NCI-H2081 (cell line): Measurements from ENCODE around the gene SERHL2.
"Not testable (repeated sequence)": the region's sequence is repeated elsewhere in the genome, so short reads cannot be mapped to it uniquely, and the experiment has no call there.

Experiments
- DNase-seq, 2 experiments: peaks; one replicate each; lab custom pipeline; 2025; lab: John Stamatoyannopoulos, UW

SERHL2 gene

GRCh38 chr22:42553475-42554361 is at the start of gene SERHL2:
Gene SERHL2, plus strand, starts transcription at chr22:42553956. Its CDS starts 65 bp downstream, at chr22:42554021.
- DNase-seq: peak; percentile 25 to 49

DNA sequence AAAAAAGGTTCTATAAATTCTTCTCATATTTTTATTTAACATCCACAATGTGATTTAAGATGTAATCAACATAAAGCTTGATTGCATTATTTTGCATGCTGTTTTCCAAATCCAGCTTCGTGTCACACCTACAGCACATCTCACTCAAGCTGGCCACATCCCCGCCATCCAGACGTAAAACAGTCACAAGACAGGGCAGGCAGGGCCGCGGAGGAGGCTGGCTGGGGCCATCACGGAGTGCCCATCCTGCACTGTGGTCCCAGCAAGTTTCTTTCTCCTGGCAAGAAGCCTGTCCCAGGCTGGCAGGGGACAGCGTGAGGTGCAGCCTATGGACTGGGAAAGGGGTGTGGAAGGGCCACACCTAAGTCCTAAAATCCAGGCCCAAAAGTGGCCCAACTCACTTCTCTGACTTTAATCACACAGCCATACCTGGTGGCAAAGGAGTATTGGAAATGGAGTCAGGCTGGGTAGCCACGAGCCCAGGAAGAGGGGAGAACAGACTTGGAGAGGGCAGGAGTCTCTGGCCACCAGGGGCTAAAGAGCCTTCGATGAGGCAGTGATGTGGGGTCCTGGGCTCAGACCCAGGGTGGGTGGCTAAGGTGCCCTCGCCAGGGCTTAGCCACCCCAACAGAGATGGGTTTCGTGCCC is 45.3 kb upstream of the SERHL2 start:
- not testable (repeated sequence) for DNase-seq

DNA sequence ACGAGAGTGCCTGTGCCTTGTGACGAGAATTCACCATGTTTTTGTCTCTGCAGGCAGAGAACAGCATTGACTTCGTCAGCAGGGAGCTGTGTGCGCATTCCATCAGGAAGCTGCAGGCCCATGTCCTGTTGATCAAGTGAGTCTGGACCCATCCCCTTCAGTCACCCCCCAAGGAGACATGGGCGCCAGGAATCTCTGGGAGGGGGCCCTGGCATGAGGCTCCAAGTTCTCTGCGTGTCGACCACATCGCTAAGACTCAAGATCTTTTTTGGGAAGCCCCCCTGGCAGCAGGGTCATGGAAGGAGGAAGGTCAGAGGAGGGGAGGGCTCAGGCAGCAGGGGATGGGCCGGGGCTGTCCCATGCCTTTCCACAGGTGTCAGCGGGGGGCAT is 44.8 kb upstream of the SERHL2 start:
- DNase-seq: not testable (repeated sequence)

DNA sequence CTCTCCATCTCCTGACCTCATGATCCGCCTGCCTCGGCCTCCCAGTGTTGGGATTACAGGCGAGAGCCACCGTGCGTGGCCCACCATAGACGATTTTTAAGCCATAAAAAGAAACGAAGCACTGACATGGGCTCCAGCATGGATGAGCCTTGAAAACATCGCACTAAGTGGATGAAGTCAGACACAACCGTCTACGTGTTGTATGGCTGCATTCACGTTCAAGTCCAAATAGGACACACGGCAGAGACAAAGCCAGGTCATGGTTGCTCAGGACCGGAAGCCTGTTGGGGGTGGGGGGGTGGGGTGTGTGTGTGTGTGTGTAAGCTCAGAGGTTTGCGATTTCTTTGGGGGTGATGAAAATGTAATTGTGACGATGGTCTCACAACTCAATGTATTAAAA is 44.2 kb upstream of the SERHL2 start:
- no peak for DNase-seq

DNA sequence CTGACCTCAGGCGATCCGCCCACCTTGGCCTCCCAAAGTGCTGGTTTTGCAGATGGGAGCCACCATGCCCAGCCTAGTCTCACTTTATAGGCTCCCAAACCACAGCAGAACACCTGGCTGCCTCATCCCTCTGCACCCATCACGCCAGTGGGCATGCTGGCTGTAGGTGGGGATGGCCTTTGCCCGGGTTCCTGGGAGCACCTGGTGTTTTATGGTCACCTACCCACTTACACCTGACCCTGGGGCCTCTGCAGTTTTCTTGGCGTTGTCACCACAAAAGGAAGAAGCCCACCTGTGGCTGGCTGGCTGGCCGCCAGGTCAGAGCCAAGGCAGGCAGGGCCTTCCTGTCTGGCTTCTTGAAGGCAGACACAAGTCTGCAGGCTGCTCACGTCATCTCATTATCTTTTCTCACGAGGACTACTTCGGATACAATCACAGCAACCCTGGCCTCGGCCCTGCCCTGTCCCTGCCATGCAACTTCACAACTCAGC is 42.3 kb upstream of the SERHL2 start:
- no peak for DNase-seq

DNA sequence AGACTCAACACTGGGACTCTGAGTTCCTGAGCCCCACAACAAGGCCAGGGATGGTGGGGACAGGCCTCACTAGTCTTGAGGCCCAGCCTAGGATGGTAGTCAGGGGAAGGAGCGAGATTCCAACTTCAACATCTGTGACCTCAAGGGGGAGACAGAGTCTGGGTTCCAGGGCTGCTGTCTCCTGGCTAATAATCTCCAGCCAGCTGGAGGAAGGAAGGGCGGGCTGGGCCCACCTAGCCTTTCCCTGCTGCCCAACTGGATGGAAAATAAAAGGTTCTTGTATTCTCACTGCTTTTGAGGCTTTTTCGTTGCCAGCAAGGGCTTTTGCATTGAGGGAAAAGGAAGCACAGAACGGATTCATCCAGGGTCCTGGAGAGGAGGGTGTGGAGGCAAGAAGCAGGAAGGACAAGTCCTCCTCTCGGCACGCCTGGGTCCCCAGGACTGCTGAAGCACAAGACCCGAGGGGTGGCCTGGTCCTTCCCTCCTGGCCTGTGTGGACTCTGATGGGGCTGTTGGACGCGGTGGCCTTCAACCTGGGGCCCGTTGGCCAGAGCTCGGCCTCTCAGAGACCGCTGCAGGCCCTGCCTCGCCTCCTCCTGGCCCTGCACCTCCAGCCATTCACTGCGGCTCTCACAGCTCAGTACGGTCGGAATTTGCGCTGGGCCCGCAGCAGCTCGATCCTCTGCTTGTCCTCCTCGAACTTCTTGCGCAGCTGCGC is 41.3 kb upstream of the SERHL2 start:
- not testable (repeated sequence) for DNase-seq

DNA sequence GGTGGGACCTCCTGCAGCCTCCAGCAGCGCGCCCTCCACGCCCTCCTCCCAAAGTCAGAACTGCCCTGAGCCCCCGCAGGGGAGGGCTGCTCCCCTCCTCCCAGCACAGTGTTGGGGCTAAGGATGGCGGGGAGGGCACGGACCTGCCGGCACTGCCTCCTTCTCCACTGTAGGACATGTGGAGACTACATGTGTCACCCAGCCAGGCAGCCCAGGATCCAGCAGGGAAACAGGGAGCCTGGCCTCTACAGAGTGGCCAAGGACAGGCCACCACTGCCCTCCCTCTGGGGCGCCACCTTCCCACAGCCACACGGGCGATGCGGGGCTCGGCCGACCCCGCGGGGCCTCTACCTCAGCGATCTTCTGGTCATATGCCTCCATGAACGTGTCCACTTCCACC is 39.4 kb upstream of the SERHL2 start:
- not testable (repeated sequence) for DNase-seq

DNA sequence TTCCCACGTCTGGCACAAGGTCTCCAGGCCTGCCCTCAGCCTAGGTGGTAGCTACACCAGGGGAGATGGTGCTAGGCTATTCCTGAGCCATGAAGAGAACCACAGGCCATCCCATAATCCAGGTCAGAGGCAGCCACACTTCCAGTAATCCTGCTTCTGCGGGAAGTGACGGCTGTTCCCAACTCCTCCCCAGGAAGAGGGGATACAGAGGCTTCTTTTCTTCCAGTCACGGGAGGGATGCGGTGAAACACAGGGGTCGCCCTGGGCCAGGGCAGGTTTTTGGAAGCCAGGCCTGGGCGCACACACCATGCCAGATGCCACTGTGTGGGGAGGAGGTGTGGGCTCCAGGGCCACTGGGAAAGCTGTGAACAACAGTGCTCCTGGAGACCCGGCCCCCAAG is 38.5 kb upstream of the SERHL2 start:
- DNase-seq: not testable (repeated sequence)

DNA sequence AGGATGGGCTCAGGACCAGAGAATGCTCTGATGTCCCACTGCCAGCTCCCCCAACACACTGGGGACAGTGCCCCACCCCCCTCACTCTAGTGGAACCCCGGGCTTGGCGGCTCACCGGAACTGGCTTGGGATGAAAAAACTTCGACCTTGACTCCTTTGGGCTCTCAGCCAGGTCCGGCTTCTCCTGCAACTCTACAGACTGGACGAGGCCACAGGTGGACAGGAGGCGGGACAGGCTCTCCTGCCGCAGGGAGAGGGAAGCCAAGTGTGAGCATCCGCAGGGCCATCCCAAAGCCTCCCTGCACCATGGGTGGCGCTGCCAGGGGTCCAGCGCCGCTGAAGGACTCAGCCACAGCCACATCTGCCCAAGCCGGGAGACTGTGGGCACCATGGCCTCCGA is 37.9 kb upstream of the SERHL2 start:
- no peak for DNase-seq

- DNase-seq: not testable (repeated sequence)
Measured at GRCh38 chr22:42517103-42517502, 36.7 kb upstream of the SERHL2 start.

DNA sequence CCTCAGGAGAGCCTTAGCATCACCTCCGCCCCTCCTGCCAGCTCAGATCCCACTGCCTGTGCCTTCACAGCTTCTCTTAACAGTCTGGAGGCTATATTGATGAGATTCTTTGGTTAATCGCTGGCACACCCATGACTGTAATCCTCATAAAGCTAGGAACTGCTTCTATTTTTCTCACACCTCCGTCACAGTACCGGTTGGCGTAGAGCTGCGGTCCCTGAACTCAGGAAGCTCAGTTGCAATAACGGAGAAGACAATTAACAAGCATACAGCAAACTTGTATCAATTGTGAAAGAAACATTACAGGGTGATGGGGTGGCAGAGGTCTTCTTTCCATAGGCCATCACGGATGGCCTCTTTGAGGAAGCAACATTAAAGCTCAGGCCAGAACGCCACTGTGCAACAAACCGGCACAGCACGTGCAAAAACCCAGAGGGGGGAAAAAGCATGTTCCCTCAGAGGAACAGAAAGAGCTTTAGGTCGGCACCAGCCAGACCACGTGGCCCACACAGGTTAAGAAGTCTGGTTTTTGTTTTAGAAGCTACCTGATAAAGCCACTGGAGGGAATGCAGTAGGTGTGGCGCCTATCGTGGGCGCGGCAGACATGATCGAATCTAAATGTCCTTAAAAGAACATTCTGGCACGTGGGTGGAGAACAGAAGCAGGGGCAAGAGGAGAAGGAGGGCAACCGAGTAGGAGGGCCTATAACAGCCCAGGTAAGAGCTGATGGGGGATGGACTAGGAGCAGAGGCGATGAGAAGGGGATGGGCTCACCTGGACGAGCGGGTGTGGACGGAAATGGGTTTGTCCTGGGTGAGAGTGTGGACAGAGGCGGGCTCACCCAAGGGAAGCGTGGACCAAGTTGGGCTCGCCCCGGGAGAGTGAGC is 34.9 kb upstream of the SERHL2 start:
- DNase-seq: not testable (repeated sequence)

- DNase-seq: peak; percentile 31 to 60
Measured at GRCh38 chr22:42519525-42520401, 34.0 kb upstream of the SERHL2 start, which contains the start of gene RRP7A. Gene RRP7A, minus strand, starts transcription at chr22:42519796. Its CDS starts 10 bp downstream, at chr22:42519786.

DNA sequence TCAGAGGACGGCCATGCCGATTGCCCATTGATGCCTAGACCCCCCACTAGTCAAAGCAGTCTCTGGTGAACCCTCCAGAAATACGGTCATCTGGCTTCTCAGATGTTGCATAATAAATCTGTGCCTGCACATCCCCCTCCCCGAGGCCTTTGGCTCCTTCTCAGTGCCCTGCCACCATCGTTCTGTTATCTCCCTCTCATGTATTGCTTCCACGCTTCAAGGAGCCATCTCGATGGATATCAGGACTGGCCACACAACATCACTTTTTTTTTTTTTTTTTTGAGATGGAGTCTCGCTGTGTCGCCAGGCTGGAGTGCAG is 32.6 kb upstream of the SERHL2 start:
- DNase-seq: no peak

GRCh38 chr22:42522546-42522945 is 31.2 kb upstream of the SERHL2 start:
- no peak for DNase-seq

GRCh38 chr22:42528591-42529307 is 25.0 kb upstream of the SERHL2 start:
- no peak for DNase-seq

DNA sequence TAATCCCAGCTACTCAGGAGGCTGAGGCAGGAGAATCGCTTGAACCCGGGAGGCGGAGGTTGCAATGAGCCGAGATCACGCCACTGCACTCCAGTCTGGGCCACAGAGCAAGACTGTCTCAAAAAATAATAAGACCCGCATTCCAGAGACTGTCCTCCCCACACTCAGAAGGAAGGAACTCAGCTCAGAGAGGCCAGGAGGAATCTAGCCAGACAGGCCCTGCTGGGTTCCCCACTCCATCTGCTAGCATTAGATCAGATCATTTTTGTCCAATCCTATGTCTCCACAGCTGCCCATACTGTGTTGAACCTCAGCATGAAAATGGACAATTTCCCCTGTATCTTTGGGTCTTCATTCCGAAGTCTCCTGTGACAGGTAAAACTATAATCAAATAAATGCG is 24.3 kb upstream of the SERHL2 start:
- not testable (repeated sequence) for DNase-seq

DNA sequence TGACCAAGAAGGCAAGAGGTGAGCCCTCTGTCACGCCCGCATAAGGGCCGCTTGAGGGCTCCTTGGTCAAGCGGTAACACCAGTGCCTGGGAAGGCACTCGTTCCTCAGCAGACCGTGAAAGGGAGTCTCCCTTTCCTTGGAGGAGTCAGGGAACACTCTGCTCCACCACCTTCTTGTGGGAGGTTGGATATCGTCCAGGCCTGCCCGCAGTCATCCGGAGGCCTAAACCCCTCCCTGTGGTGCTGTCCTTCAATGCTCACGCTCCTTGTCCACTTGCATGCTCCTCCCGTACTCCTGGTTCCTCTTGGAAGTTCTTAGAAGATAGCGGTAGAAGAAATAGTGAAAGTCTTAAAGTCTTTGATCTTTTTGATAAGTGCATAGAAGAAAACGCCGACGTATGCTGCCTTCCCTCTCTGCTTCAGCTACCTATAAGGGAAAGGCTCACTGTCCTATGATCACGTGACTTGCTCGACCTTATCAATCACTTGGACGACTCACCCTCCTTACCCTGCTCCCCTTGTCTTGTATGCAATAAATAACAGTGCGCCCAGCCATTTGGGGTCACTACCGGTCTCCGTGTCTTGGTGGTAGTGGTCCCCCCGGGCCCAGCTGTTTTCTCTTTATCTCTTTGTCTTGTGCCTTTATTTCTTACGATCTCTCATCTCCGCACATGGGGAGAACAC is 22.2 kb upstream of the SERHL2 start:
- not testable (repeated sequence) for DNase-seq

GRCh38 chr22:42533638-42533977 is 20.1 kb upstream of the SERHL2 start:
- no peak for DNase-seq

DNA sequence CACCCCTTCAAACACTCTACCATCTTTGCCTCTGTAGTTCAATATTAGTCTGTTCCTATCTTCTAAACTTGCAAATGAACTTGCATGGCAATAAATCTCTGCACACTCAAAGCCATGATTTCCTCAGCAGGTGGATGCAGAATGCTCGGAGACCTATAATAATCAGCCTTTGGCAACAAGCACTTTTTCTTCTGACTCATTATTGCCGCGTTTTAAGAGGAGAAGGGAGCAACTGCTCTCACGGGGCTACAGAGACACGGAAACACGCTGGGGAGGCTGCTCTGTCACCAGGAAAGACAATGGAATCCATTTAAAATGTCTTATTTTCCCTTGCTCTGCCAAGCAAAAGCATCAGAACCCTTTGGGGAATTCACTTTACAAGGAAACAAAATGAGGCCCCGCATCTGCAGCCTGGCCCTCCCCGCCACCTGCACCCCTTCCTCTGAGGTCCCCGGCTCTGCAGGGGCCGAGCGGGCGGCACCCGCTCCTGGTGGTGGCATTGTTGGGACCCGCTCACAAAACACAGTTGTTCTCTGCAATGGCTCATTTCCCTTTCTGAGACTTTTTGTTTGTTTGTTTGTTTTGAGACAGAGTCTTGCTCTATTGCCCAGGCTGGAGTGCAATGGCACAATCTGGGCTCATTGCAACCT is 18.5 kb upstream of the SERHL2 start:
- not testable (repeated sequence) for DNase-seq
